Measurements from ENCODE around the gene OR2D3. TPM values are rescaled to one million over a fixed set of nuclear protein-coding genes. Genes with fewer than 3 reads are reported as not detected.

The OR2D3 gene
- total RNA-seq, 1 donor from 2014 or later, result not detected

GRCh38 chr11:6927030-6927617, 6.3 kb downstream of the OR2D3 start:
- Mint-ChIP-seq H3K27me3 (no peaks in the 10 kb centered on the region), H3K4me1 (peaks cover 19% of the 10 kb centered on the region), H3K27ac (peak overlapping the region; percentile 67), H3K9me3 (no peaks in the 10 kb centered on the region), H3K36me3 (ENCODE audit: low read depth) (peaks cover 2% of the 10 kb centered on the region), H3K4me3 (peak overlapping the region; percentile 93)
- ATAC-seq (ENCODE audit: low read depth), result peak; percentile 46
- no peak for DNase-seq
- intact Hi-C loops (cut with micrococcal nuclease), result loop anchor here (5.0 to 10.0 kb wide), 3 partner anchors 155 to 588 kb away; partner anchors contain the start of genes OR2AG2 and PPFIBP2
- no peak for TF ChIP-seq CTCF (IDR thresholded peaks at IDR 0.05)
- POLR2A ChIA-PET, result interaction anchor here (0.6 to 1.4 kb wide), 2 partner anchors 14 to 62 kb away, joined by 5 read pairs; no protein-coding TSS in a partner anchor
- CTCF ChIA-PET, result interaction anchor here (1.3 kb wide), 1 partner anchor 115 kb away, joined by 4 read pairs; no protein-coding TSS in a partner anchor

GRCh38 chr11:6928916-6929315, 8.1 kb downstream of the OR2D3 start:
- intact Hi-C loops (cut with micrococcal nuclease), result loop anchor here (5.0 to 10.0 kb wide), 3 partner anchors 157 to 586 kb away; partner anchors contain the start of genes OR2AG2 and PPFIBP2

GRCh38 chr11:6931146-6931713, 10.4 kb downstream of the OR2D3 start:
- Mint-ChIP-seq H3K27me3 (no peaks in the 10 kb centered on the region), H3K9me3 (no peaks in the 10 kb centered on the region), H3K4me1 (peaks cover 14% of the 10 kb centered on the region), H3K36me3 (ENCODE audit: low read depth) (peaks cover 7% of the 10 kb centered on the region), H3K27ac (no peak overlapping the region), H3K4me3 (no peak overlapping the region)
- POLR2A ChIA-PET, result no interaction called here
- ATAC-seq (ENCODE audit: low read depth) (no peak), DNase-seq (no peak)
- intact Hi-C loops (cut with micrococcal nuclease), result no loop called here
- CTCF ChIA-PET, result no interaction called here
- TF ChIP-seq CTCF (IDR thresholded peaks at IDR 0.05), result no peak

More at GRCh38 chr11:6928916-6929315, 8.1 kb downstream of the OR2D3 start:
- DNase-seq (no peak), ATAC-seq (ENCODE audit: low read depth) (no peak)
- Mint-ChIP-seq H3K36me3 (ENCODE audit: low read depth) (peaks cover 3% of the 10 kb centered on the region), H3K4me3 (no peak overlapping the region), H3K4me1 (peaks cover 19% of the 10 kb centered on the region), H3K27ac (no peak overlapping the region), H3K9me3 (no peaks in the 10 kb centered on the region), H3K27me3 (no peaks in the 10 kb centered on the region)
- ChIA-PET CTCF (no interaction called here), POLR2A (no interaction called here)
- TF ChIP-seq CTCF (IDR thresholded peaks at IDR 0.05), result no peak

GRCh38 chr11:6932145-6932544, 11.3 kb downstream of the OR2D3 start:
- TF ChIP-seq CTCF (IDR thresholded peaks at IDR 0.05), result no peak
- no peak overlapping the region for H3K27ac Mint-ChIP-seq
- peaks cover 7% of the 10 kb centered on the region for H3K4me1 Mint-ChIP-seq
- DNase-seq (no peak), ATAC-seq (ENCODE audit: low read depth) (no peak)
- intact Hi-C loops (cut with micrococcal nuclease), result no loop called here
- ChIA-PET CTCF (no interaction called here), POLR2A (no interaction called here)
- H3K27me3 Mint-ChIP-seq, result no peaks in the 10 kb centered on the region
- H3K36me3 Mint-ChIP-seq (ENCODE audit: low read depth), result peaks cover 5% of the 10 kb centered on the region
- H3K4me3 Mint-ChIP-seq, result no peak overlapping the region
- no peaks in the 10 kb centered on the region for H3K9me3 Mint-ChIP-seq

- H3K36me3 Mint-ChIP-seq (ENCODE audit: low read depth), result peaks cover 3% of the 10 kb centered on the region
- ChIA-PET CTCF (no interaction called here), POLR2A (no interaction called here)
- H3K4me3 Mint-ChIP-seq, result no peak overlapping the region
- no peak for ATAC-seq (ENCODE audit: low read depth)
- H3K27ac Mint-ChIP-seq, result no peak overlapping the region
- TF ChIP-seq CTCF (IDR thresholded peaks at IDR 0.05), result no peak
- no peak for DNase-seq
- no peaks in the 10 kb centered on the region for H3K9me3 Mint-ChIP-seq
- H3K4me1 Mint-ChIP-seq, result no peaks in the 10 kb centered on the region
- H3K27me3 Mint-ChIP-seq, result no peaks in the 10 kb centered on the region
- intact Hi-C loops (cut with micrococcal nuclease), result no loop called here
These were observed 21.2 kb downstream of the OR2D3 start for GRCh38 chr11:6941970-6942369.

All from activated B cell treated with CpG ODN at 0.5 μM for 24 hours (primary cell).